NOMO-1 (cell line): ENCODE data around the gene CRIP1.

Experiments used
- DNase-seq, 2 experiments: peaks; one replicate each; lab custom pipeline; 2025; ENCODE audit not compliant: unreplicated experiment in 2 of 2; lab: John Stamatoyannopoulos, UW

The CRIP1 gene

DNA sequence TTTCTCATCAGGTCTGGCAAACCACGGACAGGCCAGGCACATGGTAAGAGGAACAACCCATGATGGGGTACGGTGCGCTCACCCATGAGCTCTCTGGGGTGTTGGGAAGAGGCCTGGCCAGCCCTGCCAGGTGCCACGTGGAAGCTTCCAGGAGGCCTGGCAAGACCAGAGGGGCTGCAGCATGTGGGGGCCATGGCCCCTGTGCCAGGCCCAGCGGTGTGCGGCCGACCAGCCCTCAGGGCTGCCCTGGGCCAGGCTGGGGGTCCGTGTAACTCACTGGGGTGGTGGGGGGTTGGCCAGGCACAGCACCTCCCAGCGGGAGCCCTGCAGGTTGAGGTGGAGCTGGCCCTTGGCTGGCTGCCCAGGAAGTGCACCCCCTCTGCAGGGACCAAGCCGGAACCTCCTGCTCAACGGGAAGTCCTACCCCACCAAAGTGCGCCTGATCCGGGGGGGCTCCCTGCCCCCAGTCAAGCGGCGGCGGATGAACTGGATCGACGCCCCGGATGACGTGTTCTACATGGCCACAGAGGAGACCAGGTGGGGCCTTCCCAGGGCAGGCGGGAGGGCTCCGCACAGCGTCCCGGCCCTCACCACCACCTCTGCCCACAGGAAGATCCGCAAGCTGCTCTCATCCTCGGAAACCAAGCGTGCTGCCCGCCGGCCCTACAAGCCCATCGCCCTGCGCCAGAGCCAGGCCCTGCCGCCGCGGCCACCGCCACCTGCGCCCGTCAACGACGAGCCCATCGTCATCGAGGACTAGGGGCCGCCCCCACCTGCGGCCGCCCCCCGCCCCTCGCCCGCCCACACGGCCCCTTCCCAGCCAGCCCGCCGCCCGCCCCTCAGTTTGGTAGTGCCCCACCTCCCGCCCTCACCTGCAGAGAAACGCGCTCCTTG lies 17.0 kb upstream of the CRIP1 start:
- no peak for DNase-seq

DNA sequence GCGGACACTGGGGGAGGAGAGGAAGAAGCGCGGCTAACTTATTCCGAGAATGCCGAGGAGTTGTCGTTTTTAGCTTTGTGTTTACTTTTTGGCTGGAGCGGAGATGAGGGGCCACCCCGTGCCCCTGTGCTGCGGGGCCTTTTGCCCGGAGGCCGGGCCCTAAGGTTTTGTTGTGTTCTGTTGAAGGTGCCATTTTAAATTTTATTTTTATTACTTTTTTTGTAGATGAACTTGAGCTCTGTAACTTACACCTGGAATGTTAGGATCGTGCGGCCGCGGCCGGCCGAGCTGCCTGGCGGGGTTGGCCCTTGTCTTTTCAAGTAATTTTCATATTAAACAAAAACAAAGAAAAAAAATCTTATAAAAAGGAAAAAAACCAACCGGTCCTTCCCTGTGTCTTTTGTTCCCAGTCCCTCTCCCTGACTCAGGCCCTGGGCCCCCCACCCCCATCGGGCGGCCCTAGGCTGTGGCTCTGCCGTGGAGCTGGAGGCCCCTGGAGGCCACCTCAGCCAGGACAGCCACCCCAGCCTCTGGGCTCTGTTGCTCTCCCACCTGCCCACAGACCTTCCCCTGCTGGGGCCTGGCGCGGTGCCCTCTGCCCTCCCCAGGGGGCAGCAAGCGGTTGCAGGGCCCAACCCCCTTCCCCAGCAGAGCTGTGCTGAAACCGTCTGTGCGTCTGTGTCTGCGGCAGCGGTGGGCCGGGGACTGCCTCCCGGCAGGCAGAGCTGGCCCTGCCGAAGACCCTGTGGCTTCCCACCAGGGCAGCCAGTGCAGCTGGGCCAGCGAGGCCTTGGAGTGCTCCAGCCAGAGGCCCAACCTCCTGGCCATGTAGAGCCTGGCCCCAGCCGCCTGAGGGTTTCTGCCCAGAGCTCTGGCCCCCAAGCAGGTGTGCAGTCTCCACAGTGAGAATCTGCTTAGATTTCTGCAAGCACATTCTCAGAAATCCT lies 16.1 kb upstream of the CRIP1 start:
- DNase-seq, result no peak

- DNase-seq, result no peak
Observed at GRCh38 chr14:105471297-105471821, 15.3 kb upstream of the CRIP1 start.

- no peak for DNase-seq
Observed at GRCh38 chr14:105471823-105472485, 14.7 kb upstream of the CRIP1 start.

GRCh38 chr14:105472486-105472991 lies 14.1 kb upstream of the CRIP1 start:
- no peak for DNase-seq

GRCh38 chr14:105473033-105473676 lies 13.5 kb upstream of the CRIP1 start:
- no peak for DNase-seq

DNA sequence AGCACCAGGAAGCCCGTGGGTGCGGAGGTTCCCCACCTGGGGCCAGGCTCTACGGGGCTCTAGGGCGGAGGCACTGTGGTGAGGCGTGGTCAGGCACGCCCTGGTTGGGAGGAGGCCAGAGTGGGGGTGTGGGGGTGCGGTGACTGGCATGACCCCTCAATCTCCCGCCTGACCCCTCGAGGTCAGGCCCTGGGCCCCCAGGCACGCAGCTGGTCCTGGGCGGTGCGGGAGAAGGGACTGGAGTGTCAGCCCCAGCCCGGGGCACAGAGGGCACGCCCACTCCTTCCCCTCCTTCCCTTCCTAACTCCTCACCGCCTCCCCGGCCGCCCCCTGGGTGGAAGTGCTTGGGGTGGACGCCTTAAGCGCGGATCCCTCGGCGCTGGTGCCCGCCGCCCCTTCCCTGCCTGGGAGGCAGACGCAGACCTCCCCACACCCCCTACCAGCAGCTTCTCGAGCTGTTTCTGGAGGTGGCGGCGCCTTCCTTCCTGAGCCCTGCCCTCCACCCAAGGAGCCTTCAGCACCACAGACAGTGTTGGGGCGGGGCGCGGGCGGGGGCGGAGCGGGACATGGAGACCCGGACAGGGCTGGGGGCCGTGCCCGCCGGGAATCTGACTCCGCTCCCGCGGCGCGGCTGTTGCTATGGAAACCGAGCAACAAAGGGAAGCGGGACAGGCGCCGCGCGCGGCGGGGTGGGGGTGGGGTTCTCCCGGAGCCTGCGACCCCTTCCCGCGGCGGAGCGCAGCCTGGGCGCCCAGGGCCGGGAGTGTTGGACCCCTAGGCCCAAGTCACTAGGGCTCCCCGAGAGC lies 12.8 kb upstream of the CRIP1 start:
- DNase-seq, result peak; percentile 19 to 32

- DNase-seq, result no peak
Observed at GRCh38 chr14:105474483-105475268, 12.0 kb upstream of the CRIP1 start, which contains the start of gene CRIP2. TSS of gene CRIP2 (plus strand) at chr14:105474821. CDS start at chr14:105474863, 42 bp downstream.

- no peak for DNase-seq
Observed at GRCh38 chr14:105475269-105476096, 11.2 kb upstream of the CRIP1 start.

DNA sequence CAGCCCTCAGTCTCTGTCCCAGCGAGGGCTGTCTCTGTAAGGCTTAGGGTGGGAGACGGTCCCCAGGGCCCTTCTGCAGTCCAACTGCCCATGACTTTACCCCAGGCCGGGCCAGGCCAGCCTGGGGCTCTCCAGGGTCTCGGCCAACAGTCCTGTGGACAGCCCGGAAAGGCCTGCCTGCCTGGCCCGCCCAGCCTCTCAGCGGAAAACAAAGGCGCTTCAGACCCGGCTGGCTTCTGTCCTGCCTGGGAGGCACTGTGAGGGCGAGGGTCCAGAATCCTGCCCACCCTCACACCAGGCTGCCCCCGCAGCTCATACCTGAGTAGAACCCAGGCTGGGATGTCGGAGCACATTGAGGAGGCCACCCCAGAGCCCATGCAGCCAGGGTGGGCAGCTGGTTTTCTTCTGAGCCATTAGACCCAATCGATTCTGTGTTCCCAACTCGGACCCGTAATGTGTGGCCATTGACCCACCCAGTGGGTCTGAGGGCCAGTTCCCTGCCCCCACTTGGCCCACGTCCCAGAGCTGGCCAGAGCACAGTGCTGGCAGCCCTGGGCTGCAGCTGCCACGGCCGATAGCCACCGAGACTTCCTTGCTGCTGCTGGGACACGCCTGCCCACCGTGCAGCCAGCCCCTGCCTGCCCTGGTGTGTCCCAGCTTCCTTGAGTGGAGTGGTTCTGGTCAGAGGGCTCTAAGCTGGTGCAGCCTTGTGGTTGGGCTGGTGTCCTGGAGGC lies 10.4 kb upstream of the CRIP1 start:
- DNase-seq, result no peak

GRCh38 chr14:105476831-105477659 lies 9.6 kb upstream of the CRIP1 start:
- no peak for DNase-seq

- peak; percentile 13 to 33 for DNase-seq
Observed at GRCh38 chr14:105477660-105478397, 8.9 kb upstream of the CRIP1 start.

DNA sequence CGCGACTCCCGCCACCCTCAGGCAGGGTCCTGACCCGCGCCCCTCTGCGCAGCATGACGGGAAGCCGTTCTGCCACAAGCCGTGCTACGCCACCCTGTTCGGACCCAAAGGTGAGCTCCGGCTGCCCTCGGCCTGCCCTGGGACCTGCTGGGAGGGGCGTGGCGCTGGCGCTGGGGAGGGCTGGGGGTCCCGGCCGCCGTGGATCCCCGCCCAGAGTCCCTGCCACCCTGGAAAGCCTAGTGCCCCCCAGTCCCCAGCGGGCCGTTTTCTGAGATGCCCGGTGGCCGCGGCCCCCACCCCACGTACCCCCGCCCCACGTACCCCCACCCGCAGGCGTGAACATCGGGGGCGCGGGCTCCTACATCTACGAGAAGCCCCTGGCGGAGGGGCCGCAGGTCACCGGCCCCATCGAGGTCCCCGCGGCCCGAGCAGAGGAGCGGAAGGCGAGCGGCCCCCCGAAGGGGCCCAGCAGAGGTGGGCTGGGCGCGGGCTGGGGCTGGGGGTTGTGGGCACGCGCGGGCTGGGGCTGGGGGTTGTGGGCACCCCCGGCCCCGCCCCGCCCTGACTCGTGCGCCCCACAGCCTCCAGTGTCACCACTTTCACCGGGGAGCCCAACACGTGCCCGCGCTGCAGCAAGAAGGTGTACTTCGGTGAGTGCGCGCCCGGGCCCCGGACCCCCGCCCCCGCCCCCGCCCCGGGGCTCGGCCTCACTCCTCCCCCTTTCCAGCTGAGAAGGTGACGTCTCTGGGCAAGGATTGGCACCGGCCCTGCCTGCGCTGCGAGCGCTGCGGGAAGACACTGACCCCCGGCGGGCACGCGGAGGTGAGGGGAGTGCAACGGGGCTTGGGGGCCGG lies 8.1 kb upstream of the CRIP1 start:
- no peak for DNase-seq

DNA sequence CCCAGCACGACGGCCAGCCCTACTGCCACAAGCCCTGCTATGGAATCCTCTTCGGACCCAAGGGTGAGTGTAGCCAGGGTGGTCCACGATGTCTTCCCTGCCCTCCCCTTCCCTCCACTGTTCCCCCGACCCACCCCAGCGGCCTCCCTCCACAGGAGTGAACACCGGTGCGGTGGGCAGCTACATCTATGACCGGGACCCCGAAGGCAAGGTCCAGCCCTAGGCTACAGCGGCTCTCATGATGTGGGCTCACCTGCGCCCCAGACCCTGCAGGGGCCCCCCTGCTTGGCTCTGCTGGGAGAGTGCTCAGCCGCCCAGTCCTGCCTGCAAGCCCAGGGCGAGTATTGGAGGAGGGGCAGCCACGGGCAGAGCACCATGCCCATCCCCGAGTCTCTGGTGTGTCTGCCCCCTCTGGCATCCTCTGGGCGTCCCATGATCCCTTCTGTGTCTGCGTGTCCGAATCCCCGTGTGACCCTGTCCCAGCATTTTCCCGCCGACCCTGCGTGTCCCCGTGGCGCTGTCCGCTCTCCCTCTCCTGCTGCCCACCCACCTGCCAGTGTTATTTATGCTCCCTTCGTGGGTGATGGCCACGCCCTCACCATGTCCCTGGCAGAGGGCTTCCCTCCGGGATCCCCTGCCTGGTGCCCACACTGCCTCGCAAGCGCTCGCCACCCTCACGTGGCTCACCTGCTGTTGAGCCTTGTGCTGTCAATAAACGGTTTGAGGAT lies 7.1 kb upstream of the CRIP1 start:
- no peak for DNase-seq
